GM21717 (cell line): ENCODE results near the gene ABCC5.
A peak's percentile ranks its signal among the peaks of the same experiment; 100 is the strongest.
"Not testable (repeated sequence)": the region's sequence is repeated elsewhere in the genome, so short reads cannot be mapped to it uniquely, and the experiment has no call there.

Experiments
- ATAC-seq: cut with Tn5 transposase; IDR thresholded peaks from one replicate; pipeline ENCODE4 v1.9.1; 2021; ENCODE audit warnings: mild to moderate bottlenecking, moderate library complexity; ENCODE audit not compliant: unreplicated experiment

Gene ABCC5

GRCh38 chr3:183896184-183896583 lies 121.5 kb downstream of the ABCC5 start:
- ATAC-seq = no peak

GRCh38 chr3:183895774-183896173 lies 121.9 kb downstream of the ABCC5 start:
- ATAC-seq = no peak

- no peak for ATAC-seq
Measured at GRCh38 chr3:183895296-183895695, 122.4 kb downstream of the ABCC5 start.

- ATAC-seq = no peak
Measured at GRCh38 chr3:183892610-183893214, 125.0 kb downstream of the ABCC5 start.

- ATAC-seq = no peak
Measured at GRCh38 chr3:183885766-183886165, 131.9 kb downstream of the ABCC5 start.

- ATAC-seq = peak; percentile 99
Measured at GRCh38 chr3:183884427-183885296, 133.0 kb downstream of the ABCC5 start, which contains the start of gene PARL. Gene PARL, minus strand, starts transcription at chr3:183884880. Its CDS starts 34 bp downstream, at chr3:183884846.

GRCh38 chr3:183884097-183884426 lies 133.6 kb downstream of the ABCC5 start:
- ATAC-seq = no peak

GRCh38 chr3:183883291-183884096 lies 134.2 kb downstream of the ABCC5 start:
- no peak for ATAC-seq

- ATAC-seq = no peak
Measured at GRCh38 chr3:183880121-183880520, 137.6 kb downstream of the ABCC5 start.

- no peak for ATAC-seq
Measured at GRCh38 chr3:183879243-183879642, 138.4 kb downstream of the ABCC5 start.

- ATAC-seq = no peak
Measured at GRCh38 chr3:183878071-183878470, 139.6 kb downstream of the ABCC5 start.

- not testable (repeated sequence) for ATAC-seq
Measured at GRCh38 chr3:183877227-183877626, 140.5 kb downstream of the ABCC5 start.

GRCh38 chr3:183875411-183875810 lies 142.3 kb downstream of the ABCC5 start:
- no peak for ATAC-seq

GRCh38 chr3:183873914-183874313 lies 143.8 kb downstream of the ABCC5 start:
- no peak for ATAC-seq

- ATAC-seq = no peak
Measured at GRCh38 chr3:183871541-183871940, 146.1 kb downstream of the ABCC5 start.

GRCh38 chr3:183870563-183870962 lies 147.1 kb downstream of the ABCC5 start:
- no peak for ATAC-seq
